Umbilical cord (tissue), 2 donors: ENCODE data around the gene MKX. TPM values are rescaled to one million over a fixed set of nuclear protein-coding genes. Genes with fewer than 3 reads are reported as not detected.

Source experiments
- DNase-seq: peaks from one replicate; pipeline ENCODE4 v3.0.0-alpha.2; 2015; ENCODE audit warnings: low spot score
- total RNA-seq: library from RNA; depleted of rRNA; stranded (reverse); fragments of >200 nt; gene quantifications from one replicate; pipeline ENCODE4 v1.2.3, GENCODE V29; 2014; ENCODE audit warnings: low replicate concordance; ENCODE audit not compliant: insufficient read depth

MKX gene
- total RNA-seq, 1 donor from 2014 or later, result 10.1 TPM

DNA sequence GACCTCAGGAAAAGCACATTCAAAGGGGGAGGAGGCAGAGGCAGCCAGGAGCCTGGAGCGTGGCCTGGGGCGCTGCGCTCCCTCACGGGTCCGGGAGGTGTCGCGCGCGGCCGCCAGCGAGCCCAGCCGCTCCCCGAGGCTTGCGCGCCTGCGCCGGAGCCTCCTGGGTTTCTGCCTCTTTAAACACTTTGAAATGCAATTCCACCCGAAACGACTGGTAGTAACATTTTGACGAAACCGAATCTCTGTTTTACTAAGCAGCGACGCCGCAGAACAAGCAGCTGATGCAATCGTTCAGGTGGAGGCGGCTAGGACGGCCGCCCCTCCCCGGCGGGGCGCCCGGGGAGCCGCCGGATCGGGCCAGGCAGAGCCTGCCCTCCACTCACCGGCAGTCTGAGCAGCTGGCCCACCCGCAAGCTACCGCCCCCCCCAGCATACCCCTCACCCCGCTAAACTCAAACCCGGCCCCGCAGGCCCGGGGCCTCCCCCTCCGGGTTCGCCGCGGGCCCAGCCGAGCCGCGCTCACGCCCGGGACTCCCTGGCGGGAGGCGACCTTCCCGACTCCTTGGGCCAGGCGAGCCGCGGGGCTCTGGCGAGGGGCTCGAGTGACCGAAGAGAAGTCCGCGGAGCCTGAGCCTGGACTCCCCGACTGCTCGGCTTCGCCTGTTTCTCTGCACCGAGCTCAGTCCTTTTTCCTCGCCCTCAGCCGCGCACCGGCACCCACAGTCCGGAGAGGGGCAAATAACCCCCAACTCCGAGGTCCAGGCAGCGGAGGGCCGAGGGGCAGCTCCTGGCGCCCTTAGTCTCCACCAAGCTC lies 3.2 kb downstream of the MKX start:
- peak; percentile 81 for DNase-seq

DNA sequence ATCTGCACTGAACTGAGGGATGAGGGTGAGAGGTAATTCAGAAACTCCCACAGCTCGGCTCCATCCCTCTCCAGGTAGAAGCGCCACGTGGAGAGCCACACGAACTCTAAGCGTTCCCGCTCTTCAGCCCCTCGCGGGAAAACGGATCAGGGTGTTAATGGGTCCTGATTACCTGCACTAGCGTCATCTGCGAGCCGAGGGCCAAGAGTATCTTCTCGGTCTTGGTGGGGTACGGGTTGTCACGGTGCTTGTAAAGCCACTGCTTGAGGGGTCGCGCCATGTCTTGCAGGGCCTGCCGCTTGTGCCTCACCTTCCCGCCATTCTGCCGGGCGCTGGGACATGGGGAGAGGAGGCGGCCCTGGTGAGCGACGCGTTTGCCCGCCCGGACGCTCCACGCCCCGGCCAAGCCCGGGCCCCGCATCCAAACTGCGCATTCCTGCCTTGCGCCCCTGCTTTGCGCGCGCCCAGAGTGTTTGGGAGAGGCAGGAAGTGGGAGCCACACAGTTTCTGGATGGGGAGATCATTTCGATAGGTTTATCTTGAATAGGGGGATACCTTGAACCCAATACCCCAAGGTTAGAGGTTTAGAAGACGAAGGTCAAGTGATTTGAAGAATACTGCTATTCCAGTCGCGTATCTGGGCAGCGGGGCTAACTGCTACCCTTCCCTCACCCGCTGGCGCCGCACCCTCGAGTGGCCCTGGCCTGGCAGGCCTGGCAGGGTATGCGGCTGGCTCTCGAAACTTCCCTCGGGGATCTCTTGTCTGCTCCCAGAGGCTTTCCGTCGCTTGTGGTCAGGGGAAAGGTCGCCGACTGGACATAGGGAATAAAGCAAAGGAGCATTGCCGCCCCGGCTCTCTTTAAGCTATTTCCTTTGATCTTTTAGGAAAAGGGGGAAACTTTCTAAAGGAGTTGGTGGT lies 4.2 kb downstream of the MKX start:
- DNase-seq, result peak; percentile 7

- DNase-seq, result no peak
These were observed 9.2 kb downstream of the MKX start for GRCh38 chr10:27736396-27736795.

GRCh38 chr10:27730041-27730440 lies 15.6 kb downstream of the MKX start:
- no peak for DNase-seq

- DNase-seq, result no peak
These were observed 17.3 kb downstream of the MKX start for GRCh38 chr10:27728338-27728737.

- no peak for DNase-seq
These were observed 21.3 kb downstream of the MKX start for GRCh38 chr10:27724287-27724686.

DNA sequence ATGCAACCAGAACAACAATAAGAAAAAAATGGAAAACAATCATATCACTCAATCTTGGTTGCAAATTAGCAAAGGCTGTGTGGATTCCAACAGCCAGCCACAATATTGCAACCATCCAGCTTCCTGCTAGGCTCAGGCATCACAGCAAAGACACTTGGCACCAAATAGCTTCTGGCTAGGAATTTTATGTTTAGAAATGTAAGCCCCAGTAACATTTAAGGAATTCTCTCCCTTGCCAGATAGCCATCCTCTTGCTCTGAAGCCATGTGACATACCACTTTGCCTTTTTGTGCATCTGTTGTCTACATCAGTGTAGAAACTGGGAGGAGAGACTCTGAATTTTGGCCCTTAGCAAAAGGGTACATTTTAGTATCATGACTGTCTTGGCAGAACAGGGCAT lies 22.2 kb downstream of the MKX start:
- DNase-seq, result no peak

DNA sequence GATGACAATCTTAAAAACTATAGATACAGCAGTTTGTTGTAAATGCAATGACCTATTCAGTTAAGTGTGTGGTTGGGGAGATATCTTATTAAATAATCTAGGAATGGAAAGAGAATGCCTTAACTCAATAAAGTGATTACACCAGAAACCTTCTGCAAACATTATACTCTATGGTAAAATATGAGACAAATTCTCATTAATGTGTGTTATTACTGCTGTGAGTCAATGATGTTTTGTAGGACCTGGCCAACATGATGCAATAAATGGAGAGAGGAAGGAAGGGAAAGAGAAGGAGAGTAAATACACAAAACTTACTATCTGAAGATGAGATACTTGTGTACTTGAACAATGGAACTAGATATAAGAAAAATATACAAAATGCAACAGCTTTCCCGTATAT lies 25.1 kb downstream of the MKX start:
- DNase-seq, result no peak

- DNase-seq, result no peak
These were observed 26.6 kb downstream of the MKX start for GRCh38 chr10:27719052-27719451.

DNA sequence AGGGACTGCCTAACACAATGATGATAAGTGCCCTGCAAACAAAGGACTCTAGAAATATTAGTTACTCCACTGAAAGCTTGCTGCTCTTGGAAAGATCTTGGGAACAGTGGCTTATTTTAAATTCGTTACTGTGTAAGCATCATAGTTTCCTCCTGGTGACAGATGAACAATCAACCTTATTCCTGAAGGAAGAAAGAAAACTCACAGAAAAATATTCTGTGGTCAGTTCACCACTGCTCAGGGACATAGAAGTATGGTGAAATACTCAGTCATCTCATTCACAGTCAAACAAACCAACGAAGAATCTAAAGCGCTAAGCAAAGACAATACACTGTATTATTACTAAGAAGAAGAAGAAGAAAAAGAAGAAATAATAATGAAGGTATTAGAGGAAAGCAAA lies 27.8 kb downstream of the MKX start:
- DNase-seq, result no peak

DNA sequence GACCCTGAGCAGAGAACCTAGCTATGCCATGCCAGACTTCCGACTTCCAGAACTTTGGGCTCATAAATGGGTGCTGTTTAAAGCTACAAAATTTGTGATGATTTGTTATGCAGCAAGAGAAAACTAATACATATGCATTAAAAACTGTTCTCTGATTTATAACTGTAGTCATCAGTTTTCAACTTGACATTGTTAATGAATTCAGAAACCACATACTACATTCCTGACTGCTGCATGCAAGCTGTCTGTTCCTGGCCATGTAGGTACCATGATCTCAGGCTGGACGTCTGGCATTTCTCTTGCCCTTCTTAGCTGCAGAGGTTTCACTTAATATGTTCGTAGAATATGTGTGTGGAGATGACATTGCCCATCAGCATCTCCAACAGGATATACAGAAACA lies 28.4 kb downstream of the MKX start:
- DNase-seq, result no peak

- no peak for DNase-seq
These were observed 29.1 kb downstream of the MKX start for GRCh38 chr10:27716521-27716920.

- DNase-seq, result no peak
These were observed 30.1 kb downstream of the MKX start for GRCh38 chr10:27715505-27715904.

- no peak for DNase-seq
These were observed 31.3 kb downstream of the MKX start for GRCh38 chr10:27714349-27714748.

- peak; percentile 44 for DNase-seq
These were observed 31.7 kb downstream of the MKX start for GRCh38 chr10:27713941-27714340.

- DNase-seq, result no peak
These were observed 35.6 kb downstream of the MKX start for GRCh38 chr10:27710014-27710413.

- no peak for DNase-seq
These were observed 36.3 kb downstream of the MKX start for GRCh38 chr10:27709304-27709703.

DNA sequence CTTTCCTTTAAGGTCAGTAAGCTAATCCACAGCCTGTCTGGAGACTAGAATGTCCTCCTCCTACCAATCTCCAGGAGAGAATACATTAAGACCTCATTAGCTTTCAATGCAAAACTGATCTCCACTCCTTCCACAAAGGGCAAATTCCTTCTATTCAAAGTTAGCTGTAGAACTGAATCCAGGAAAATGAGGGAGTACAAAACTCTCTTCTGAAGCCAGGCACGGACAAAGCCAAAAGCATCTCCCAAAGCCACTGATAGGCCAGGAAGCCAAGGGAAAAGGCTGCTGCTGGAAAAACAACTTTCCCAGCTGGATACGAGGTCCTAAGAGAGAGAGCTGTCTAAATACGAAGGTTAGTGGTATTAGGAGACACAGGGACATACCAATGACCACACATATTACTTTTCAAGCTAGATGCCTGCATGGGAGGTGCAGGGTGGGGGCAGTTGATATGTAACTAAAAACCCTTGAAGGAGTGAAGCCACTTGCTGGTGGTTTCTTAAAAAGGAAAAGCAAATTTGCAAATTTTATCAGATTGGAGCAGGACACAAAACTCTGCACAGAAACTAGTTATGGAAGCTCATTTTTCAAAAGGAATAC lies 43.6 kb downstream of the MKX start:
- no peak for DNase-seq

DNA sequence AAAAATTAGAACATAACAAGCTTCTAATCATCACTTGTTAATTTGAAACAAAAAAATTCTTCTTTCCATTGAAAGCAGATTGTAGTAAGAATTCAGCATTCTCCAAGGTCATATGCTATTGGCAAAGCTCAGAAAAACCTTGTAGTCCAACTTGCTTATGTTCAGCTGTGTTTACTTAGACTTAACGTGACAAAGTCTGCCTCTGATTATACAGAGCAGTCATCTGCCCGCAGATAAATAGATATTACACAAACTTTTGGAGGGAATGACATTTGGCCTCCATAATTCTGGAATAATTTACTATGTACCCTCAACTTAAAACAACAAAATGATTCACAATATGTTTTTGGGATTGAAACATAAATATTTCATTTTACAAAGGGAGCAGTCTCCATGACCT lies 45.8 kb downstream of the MKX start:
- no peak for DNase-seq

DNA sequence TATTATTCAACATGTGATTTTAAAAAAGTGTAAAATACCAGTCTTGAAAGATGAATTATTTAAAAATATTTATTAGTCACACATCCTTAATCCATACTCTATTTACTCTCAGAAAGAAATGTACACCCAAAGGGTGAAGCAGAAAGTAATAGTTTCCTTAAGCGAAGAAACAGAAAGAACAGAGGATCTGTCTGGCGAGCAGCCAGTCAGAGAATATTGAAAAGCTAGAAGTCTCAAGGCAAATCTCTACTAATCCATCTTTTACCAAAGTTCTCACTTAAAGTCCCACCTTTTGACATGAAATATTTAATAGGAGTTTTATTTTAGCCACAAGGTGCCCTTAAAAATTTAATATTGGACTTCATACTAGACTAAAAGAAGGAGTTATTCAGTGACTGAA lies 46.7 kb downstream of the MKX start:
- no peak for DNase-seq

DNA sequence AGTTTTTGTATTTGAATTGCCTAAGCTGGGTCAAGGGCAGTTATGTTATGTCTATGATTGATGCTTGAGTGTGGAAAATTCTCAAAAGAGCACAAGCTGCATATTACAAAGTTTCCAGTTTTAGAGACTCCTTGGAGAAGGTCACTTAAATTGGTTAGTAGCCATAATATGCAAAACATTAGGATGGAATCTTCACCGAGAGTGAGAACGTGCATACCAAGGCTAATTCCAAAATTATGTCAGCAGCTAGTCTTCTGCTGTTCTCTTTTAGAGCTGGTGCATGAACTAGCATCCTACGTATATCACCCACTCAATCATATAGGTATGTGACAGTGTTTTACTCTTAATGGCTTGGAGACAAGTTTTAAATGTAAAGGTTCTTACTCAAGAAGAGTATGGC lies 49.2 kb downstream of the MKX start:
- DNase-seq, result no peak

GRCh38 chr10:27695706-27696105 lies 49.9 kb downstream of the MKX start:
- no peak for DNase-seq
